ENCODE measurements around the gene SNORC.

DNA sequence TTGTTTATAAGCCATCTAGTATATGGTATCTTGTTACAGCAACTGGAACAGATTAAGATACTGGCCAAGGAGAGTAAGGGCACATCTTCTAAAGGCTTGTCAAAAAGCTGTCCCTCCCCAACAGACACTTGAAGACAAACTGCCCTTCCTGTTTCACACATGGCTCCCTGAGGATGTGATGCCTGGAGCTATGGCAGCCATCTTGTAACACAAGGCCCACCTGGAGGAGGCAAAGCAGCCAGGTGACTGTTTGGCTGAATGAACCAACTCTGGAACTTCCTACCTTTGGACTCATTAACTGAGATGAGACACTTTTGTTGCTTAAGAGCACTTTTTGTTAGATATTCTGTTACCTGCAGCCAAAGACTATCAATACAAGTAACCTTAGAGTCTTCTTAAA is 54.4 kb downstream of the SNORC start:
- TF ChIP-seq, protein P1, sequence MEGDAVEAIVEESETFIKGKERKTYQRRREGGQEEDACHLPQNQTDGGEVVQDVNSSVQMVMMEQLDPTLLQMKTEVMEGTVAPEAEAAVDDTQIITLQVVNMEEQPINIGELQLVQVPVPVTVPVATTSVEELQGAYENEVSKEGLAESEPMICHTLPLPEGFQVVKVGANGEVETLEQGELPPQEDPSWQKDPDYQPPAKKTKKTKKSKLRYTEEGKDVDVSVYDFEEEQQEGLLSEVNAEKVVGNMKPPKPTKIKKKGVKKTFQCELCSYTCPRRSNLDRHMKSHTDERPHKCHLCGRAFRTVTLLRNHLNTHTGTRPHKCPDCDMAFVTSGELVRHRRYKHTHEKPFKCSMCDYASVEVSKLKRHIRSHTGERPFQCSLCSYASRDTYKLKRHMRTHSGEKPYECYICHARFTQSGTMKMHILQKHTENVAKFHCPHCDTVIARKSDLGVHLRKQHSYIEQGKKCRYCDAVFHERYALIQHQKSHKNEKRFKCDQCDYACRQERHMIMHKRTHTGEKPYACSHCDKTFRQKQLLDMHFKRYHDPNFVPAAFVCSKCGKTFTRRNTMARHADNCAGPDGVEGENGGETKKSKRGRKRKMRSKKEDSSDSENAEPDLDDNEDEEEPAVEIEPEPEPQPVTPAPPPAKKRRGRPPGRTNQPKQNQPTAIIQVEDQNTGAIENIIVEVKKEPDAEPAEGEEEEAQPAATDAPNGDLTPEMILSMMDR (IDR thresholded peaks at IDR 0.05) = no peak
- no peak for TF ChIP-seq POLR2A (IDR thresholded peaks at IDR 0.05)

All from body of pancreas (tissue), 4 donors.